PC-3 (cell line): ENCODE data around the gene PI4K2A. TPM values are rescaled to one million over a fixed set of nuclear protein-coding genes. Genes with fewer than 3 reads are reported as not detected.

Experiments used
- ATAC-seq: fragments of 200-7000 bp; cut with Tn5 transposase; 2 replicates; pipeline ENCODE4 v1.9.1; 2020; ENCODE audit warnings: mild to moderate bottlenecking, moderate library complexity
- BruUV-seq: library from RNA; stranded (reverse); fragments of 400-500 nt; replicated peaks from 2 replicates; lab custom pipeline; 2021; lab: Mats Ljungman, UMichigan
- CTCF ChIA-PET: fragments of 300-600 bp; sonication (Branson Sonifier 250); formaldehyde crosslinking; loops from one replicate; lab custom pipeline; 2022; ENCODE audit warnings: antibody characterized with exemption; lab: Charles Lee
- POLR2A ChIA-PET: fragments of 300-600 bp; sonication (Branson Sonifier 250); formaldehyde crosslinking; loops from one replicate; lab custom pipeline; 2022; ENCODE audit warnings: antibody characterized with exemption; ENCODE audit not compliant: unreplicated experiment; lab: Charles Lee
- DNase-seq: peaks from one replicate; pipeline ENCODE4 v3.0.0-alpha.2; 2015
- H2AFZ ChIP-seq: fragments of 300-600 bp; sonication (generic); 2 replicates; pipeline ENCODE4 v1.6.0; 2016; ENCODE audit warnings: antibody characterized with exemption, low read length
- H3F3A ChIP-seq: fragments of 300-600 bp; sonication (generic); one replicate; pipeline ENCODE4 v1.6.0; 2017; ENCODE audit warnings: antibody characterized with exemption, low read length, control low read depth, mild to moderate bottlenecking; ENCODE audit not compliant: unreplicated experiment
- H3K27ac ChIP-seq: fragments of 300-600 bp; sonication (generic); 2 replicates; pipeline ENCODE4 v1.5.1; 2016; ENCODE audit warnings: mild to moderate bottlenecking, low read length
- H3K27me3 ChIP-seq: fragments of 300-600 bp; sonication (generic); 2 replicates; pipeline ENCODE4 v1.6.1; 2016; ENCODE audit warnings: low read length, mixed read lengths
- H3K36me3 ChIP-seq: fragments of 300-600 bp; sonication (generic); 2 replicates; pipeline ENCODE4 v1.6.1; 2016; ENCODE audit warnings: low read depth, mixed run types, low read length, mixed read lengths
- H3K4me1 ChIP-seq: fragments of 300-600 bp; sonication (generic); 2 replicates; pipeline ENCODE4 v1.5.1; 2016; ENCODE audit warnings: low read length; ENCODE audit not compliant: insufficient read depth
- H3K4me2 ChIP-seq: fragments of 300-600 bp; sonication (generic); 2 replicates; pipeline ENCODE4 v1.6.0; 2016; ENCODE audit warnings: low read length
- H3K4me3 ChIP-seq: fragments of 300-600 bp; sonication (generic); 2 replicates; pipeline ENCODE4 v1.5.1; 2016; ENCODE audit warnings: mild to moderate bottlenecking, low read length, mixed read lengths
- H3K79me2 ChIP-seq: fragments of 300-600 bp; sonication (generic); 2 replicates; pipeline ENCODE4 v1.6.1; 2017; ENCODE audit warnings: low read length, mixed read lengths
- H3K9ac ChIP-seq: fragments of 300-600 bp; sonication (generic); 2 replicates; pipeline ENCODE4 v1.6.0; 2016; ENCODE audit warnings: mild to moderate bottlenecking, low read length
- H3K9me2 ChIP-seq: fragments of 300-600 bp; sonication (generic); replicated peaks from 2 replicates; pipeline ENCODE4 v1.6.1; 2016; ENCODE audit warnings: mixed run types, low read length, mixed read lengths
- H3K9me3 ChIP-seq: fragments of 300-600 bp; sonication (generic); 2 replicates; pipeline ENCODE4 v1.6.1; 2016; ENCODE audit warnings: low read length, mixed read lengths
- H4K20me1 ChIP-seq: fragments of 300-600 bp; sonication (generic); 2 replicates; pipeline ENCODE4 v1.6.1; 2016; ENCODE audit warnings: low read length, mixed read lengths
- CTCF ChIP-seq: fragments of 300-600 bp; sonication (generic); conservative IDR thresholded peaks from 2 replicates; pipeline ENCODE4 v1.5.1; 2017; ENCODE audit warnings: antibody characterized with exemption, low read depth, mild to moderate bottlenecking, low read length
- EZH2 ChIP-seq: fragments of 300-600 bp; sonication (generic); IDR thresholded peaks from one replicate; pipeline ENCODE4 v1.6.1; 2017; ENCODE audit warnings: antibody characterized with exemption, mild to moderate bottlenecking, low read length; ENCODE audit not compliant: unreplicated experiment
- EZH2phosphoT487 ChIP-seq: fragments of 300-600 bp; sonication (generic); IDR thresholded peaks from 2 replicates; pipeline ENCODE4 v1.6.1; 2018; ENCODE audit warnings: mild to moderate bottlenecking, antibody characterized with exemption, low read length, borderline replicate concordance
- intact Hi-C: fragments of 100-400 bp; cut with micrococcal nuclease; formaldehyde crosslinking; loops from 2 replicates; pipeline ENCODE4 v1.9.0; 2023
- total RNA-seq: library from RNA; depleted of rRNA; stranded (reverse); fragments of >200 nt; gene quantifications from 2 replicates; pipeline ENCODE4 v1.2.3, GENCODE V29; 2014

Gene PI4K2A
- total RNA-seq, 1 experiment from 2014 or later: 19.4 TPM

- DNase-seq (peak; percentile 54), ATAC-seq (peak; percentile 54)
- peaks cover 41% of the 10 kb centered on the region for H3K4me1 ChIP-seq
- H3K9ac ChIP-seq: peak within 1 kb of the TSS; percentile 79
- H3K9me3 ChIP-seq: no peaks in the 10 kb centered on the region
- peaks cover 7% of the 10 kb centered on the region; the same call in 1 of the 2 replicates for H3K36me3 ChIP-seq
- peak within 1 kb of the TSS; percentile 57 for H3K27ac ChIP-seq
- peaks cover 42% of the 10 kb centered on the region for H3K79me2 ChIP-seq
- ChIA-PET POLR2A (interaction anchor here (0.6 to 1.0 kb wide), 2 partner anchors 23 to 64 kb away, joined by 3 read pairs; partner anchors contain the start of gene ZFYVE27), CTCF (interaction anchor here (0.6 to 1.9 kb wide), 3 partner anchors 18 to 76 kb away, joined by 4 to 9 read pairs (median 5); partner anchors contain the start of gene AVPI1)
- peak within 1 kb of the TSS; percentile 83 for H3K4me3 ChIP-seq
- no peaks in the 10 kb centered on the region for H3K27me3 ChIP-seq
- H3F3A ChIP-seq: no peaks in the 10 kb centered on the region
- intact Hi-C loops: no loop called here
- TF ChIP-seq CTCF (no peak), EZH2 (no peak), EZH2phosphoT487 (no peak)
- H3K9me2 ChIP-seq: no peaks in the 10 kb centered on the region
- no TSS peak for BruUV-seq
- H4K20me1 ChIP-seq: no peaks in the 10 kb centered on the region
- H2AFZ ChIP-seq: peak within 1 kb of the TSS; percentile 48
- H3K4me2 ChIP-seq: peak within 1 kb of the TSS; percentile 86
Measured at GRCh38 chr10:97713339-97713825, 72.9 kb downstream of the PI4K2A start, which contains the start of gene MARVELD1. Gene MARVELD1 (plus strand): TSS chr10:97713730. CDS start chr10:97713877, 147 bp downstream.

GRCh38 chr10:97713826-97714400 is 73.4 kb downstream of the PI4K2A start:
- Histone ChIP-seq H3K9me2 (no peaks in the 10 kb centered on the region), H3K4me2 (peak overlapping the region; percentile 86)
- ATAC-seq: peak; percentile 52

More at GRCh38 chr10:97713826-97714400, 73.4 kb downstream of the PI4K2A start:
- H3K36me3 ChIP-seq: peaks cover 7% of the 10 kb centered on the region; the same call in 1 of the 2 replicates
- H3K9ac ChIP-seq: peak overlapping the region; percentile 79
- H3K9me3 ChIP-seq: no peaks in the 10 kb centered on the region
- BruUV-seq: no TSS peak
- H4K20me1 ChIP-seq: no peaks in the 10 kb centered on the region
- peak overlapping the region; percentile 57 for H3K27ac ChIP-seq
- peak overlapping the region; percentile 40 for H2AFZ ChIP-seq
- ChIA-PET CTCF (interaction anchor here (0.5 to 1.9 kb wide), 3 partner anchors 27 to 76 kb away, joined by 4 to 9 read pairs (median 5); partner anchors contain the start of gene AVPI1), POLR2A (interaction anchor here (0.6 to 1.0 kb wide), 2 partner anchors 23 to 65 kb away, joined by 3 read pairs; partner anchors contain the start of gene ZFYVE27)
- H3K4me3 ChIP-seq: peak overlapping the region; percentile 83
- H3K79me2 ChIP-seq: peaks cover 42% of the 10 kb centered on the region
- no peaks in the 10 kb centered on the region for H3K27me3 ChIP-seq
- DNase-seq: peak; percentile 52
- no peaks in the 10 kb centered on the region for H3F3A ChIP-seq
- intact Hi-C loops: no loop called here
- TF ChIP-seq EZH2phosphoT487 (peak; percentile 96), EZH2 (no peak), CTCF (peak; percentile 32; the same call in 1 of the 2 replicates)
- peaks cover 45% of the 10 kb centered on the region for H3K4me1 ChIP-seq
